ENCODE results near the gene KIF5A.

- TF ChIP-seq CTCF (IDR thresholded peaks at IDR 0.05) (no peak), SIN3A (IDR thresholded peaks at IDR 0.05; ENCODE audit: borderline replicate concordance, insufficient read depth, low read depth, low read length) (no peak), POLR2AphosphoS5 (IDR thresholded peaks at IDR 0.05; ENCODE audit: low read depth, low read length) (no peak), REST (IDR thresholded peaks at IDR 0.05; ENCODE audit: insufficient read depth in 1 of 2, low read depth in 2 of 2, low read length in 1 of 2) (no peak)
These were observed 2.4 kb downstream of the KIF5A start for GRCh38 chr12:57552306-57552651.
